ENCODE measurements around the gene SUPT3H.
A peak's percentile ranks its signal among the peaks of the same experiment; 100 is the strongest.

The SUPT3H gene

DNA sequence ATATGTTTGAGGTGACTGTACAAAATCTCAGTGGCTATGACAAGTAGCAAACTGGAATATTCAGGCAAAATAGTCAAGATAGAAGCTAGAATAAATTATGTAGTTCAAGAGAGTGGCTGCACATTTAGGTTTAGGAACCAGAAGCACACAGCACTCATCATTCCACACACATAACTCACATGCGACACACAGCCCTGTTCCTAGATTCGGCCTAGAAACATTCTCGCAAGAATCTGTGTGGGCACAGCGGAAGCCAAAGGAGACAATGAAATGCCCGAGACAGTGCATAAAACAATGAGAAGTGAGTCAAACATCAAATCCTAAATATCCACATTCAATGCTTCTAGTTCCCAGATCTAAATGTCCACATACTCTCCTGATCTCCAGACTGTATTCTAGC lies 9.5 kb upstream of the SUPT3H start:
- ATAC-seq: no peak

GRCh38 chr6:45386501-45386900 lies 8.8 kb upstream of the SUPT3H start:
- no peak for ATAC-seq

DNA sequence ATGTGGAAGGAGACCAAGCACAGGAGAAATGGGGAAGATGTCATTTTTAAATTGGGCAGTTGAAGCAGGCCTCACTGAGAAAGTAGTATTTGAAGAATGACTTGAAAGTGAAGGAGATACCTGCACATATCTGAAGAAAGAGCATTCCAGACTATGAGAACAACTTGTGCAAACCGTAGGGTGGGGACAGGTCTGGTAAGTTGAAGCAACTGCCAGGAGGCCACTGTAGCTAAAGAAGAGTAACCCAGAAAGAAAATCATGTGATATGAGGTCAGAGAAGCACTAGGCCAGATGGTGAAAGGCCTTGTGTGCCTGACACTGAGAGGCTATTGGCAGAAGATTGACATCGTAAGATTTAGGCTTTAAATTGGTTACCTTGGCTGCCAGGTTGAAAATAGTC lies 4.7 kb upstream of the SUPT3H start:
- no peak for ATAC-seq

DNA sequence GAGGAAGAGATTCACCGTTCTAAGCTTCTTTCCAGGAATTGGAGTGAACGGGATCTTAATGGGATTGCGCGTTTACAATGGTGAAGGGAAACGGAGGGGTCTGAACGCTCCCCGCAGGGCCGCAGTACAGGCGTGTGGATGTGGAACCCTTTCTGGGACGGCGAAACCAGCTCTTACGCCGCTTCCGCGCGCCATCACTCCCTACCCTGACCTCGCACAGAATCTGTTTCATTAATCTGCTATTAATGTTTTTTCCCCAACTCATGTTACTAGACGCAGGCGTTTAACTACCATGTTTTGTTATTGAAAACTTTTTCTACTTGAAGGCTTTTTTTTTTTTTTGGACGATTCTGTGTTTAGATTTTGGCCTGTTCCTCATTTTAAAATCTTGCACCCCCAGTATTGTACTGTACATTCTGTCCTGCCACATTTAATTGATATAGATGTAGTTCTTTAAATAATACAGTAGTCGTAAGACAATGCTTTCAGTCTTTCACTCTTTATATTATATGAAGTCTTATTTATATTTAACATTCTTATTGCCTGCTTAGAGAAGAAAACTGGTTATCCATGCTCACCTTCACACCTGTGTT lies 696 bp upstream of the SUPT3H start:
- no peak for ATAC-seq

DNA sequence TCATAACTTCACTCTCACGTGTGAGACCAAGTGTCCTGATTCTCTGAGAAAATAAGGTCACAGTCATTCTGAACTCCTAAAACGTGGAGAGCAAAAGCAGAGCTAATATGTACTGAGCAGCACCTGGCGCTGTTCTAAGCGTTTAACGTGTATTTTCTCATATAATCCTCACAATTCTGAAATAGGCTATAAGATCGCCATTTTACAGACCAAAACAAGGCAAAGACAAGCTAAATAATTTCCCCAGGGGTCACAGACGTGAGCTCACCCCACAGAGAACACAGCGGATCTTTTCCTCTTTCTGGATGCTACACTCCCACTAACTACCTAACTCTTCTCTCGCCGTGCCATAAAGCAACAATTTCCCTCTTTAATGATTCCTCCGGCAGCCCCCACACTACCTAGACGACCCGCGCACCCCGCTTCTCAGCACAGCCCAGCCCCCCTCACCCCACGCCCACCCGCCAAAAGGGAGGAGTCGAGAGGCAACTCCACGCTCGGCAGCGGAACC lies 636 bp downstream of the SUPT3H start:
- ATAC-seq: no peak

DNA sequence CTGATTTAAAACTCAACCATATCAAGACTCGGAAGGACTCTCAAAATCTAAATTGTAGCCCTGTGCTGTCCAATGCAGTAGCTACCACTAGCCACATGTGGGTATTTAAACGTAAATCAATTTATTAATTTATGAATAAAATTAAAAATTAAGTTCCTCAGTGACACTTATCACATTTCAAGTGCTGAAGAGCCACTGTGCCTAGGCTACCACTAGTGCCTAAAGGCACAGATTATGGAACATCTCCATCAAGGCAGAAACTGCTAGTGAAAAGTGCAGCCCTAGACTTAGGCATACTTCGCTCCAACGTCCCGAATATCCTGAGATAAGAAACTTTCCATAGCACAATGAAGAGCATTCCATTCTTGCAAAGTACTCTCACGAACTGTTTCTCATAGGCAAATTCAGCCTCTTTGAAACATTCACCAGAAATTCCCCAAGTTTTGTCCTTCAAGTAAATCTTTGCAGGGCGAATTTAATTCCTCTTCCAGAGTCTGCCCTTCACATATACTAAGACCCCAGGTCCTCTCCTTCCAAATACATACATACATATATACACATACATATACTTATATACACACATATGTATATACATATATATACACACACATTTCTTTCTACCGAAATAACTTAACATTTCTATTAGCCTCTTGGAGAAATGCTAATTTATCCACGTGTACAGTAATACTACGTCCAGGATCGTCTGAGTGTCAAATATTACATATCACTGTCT lies 1.3 kb downstream of the SUPT3H start:
- no peak for ATAC-seq

GRCh38 chr6:45375449-45375848 lies 2.3 kb downstream of the SUPT3H start:
- ATAC-seq: no peak

DNA sequence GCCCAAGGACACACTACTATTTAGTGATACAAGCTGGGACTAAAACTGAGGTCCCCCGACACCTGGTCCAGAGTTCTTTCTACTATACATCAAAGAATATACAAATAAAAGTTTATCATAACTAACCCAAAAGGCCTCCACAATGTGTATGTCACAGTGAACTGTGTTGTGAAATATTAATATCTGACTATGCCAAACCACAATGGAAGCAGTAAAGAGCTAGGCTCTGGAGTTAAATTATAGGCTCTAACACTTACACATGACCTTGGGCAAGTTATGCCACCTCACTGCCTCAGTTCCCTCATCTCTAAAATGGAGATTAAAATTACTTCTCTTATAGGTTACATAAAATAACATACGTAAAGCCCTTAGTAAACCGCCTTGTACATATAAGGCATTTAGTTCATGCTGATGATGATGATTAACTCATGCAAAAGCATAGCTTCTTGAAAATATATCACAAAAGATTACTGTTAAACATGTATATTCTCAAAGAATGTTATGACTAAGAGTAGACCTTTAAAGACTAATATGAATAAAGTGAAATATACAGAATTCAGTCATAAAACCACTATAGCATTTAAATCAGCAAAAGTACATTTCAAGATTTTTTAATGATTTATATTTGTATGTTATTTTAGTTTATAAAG lies 5.7 kb downstream of the SUPT3H start:
- peak; percentile 77 to 81 for ATAC-seq

DNA sequence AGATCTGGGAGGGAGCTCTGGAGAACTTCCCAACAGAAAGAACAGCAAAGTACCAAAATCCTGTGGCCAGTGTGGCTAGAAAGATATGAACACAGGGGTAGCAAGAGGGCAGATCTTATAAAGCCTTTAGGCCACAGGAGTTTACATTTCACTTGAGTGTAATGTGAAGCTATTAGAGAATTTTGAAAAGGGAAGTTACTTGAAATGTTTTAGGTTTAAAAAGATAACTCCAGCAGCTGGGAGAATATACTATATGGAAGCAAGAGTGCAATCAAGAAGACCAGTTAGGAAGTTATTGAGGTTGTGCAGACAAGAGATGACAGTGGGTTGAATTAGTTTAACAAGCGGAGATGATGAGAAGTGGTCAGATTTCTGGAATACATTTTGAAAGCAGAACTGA lies 7.9 kb downstream of the SUPT3H start:
- no peak for ATAC-seq

GRCh38 chr6:45367999-45368398 lies 9.7 kb downstream of the SUPT3H start:
- ATAC-seq: no peak

GRCh38 chr6:45366534-45366933 lies 11.2 kb downstream of the SUPT3H start:
- no peak for ATAC-seq

DNA sequence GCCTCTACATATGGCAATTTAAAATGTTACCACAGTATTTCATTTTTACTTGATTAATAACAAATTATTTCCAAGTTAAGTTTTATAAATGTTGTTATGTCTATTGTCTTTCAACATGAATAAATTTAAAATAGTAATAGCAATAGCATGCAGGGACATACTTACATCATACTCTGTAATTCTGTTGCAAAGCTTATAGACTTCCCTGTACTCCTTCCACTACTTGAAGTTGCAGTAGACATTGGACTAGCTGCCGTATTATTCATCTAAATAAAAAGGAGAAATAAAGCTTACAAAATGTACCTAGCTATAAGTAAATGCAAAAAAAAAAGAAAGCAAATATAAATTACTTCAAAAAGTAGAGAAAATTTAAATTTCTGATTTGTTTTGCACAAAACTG lies 12.7 kb downstream of the SUPT3H start:
- no peak for ATAC-seq

DNA sequence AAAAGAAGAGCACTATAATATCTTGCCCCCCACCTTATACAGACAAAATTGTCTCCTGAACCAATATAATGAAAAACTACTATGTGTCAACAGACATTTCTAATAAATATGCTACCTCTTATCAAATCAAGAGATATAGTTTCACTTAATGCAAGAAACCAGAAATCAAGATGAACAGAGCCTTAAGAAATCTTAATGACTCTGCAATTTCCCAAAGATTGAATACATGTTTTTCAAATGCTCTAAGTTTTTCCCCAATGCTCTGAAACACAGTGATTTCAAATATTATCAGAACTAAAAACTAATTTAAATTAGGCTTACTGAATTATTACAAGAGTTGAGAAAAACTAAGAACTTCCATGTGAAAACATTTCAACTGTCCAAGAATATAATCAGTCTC lies 13.3 kb downstream of the SUPT3H start:
- ATAC-seq: no peak

GRCh38 chr6:45353654-45354053 lies 24.1 kb downstream of the SUPT3H start:
- no peak for ATAC-seq

GRCh38 chr6:45351667-45352066 lies 26.1 kb downstream of the SUPT3H start:
- no peak for ATAC-seq

GRCh38 chr6:45351076-45351475 lies 26.7 kb downstream of the SUPT3H start:
- ATAC-seq: no peak

DNA sequence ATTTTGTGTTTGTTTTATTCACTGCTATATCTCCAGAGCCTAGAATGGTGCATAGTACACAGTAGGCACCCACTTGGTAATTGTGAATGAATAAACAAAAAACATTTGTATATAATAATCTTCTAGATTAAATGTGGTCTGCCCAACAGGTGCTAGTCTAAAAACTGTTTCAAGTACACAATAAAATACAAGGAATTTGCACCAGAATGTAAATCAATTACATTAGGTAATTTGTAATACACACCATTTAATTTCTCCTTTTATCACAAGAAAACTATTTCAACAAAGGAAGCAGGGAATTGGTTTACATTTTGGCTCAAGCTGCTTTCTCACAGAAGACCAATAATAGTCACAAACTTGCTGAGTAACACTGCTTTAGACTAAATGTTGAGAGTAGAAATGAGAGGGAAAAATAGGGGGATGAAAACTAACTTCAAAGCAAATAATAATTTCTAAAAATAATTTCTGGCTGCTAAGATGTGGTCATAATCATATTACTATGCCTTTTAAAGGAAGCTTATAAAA lies 27.5 kb downstream of the SUPT3H start:
- ATAC-seq: no peak

GRCh38 chr6:45344900-45345299 lies 32.8 kb downstream of the SUPT3H start:
- no peak for ATAC-seq

- ATAC-seq: no peak
Measured at GRCh38 chr6:45328523-45328922, 49.2 kb downstream of the SUPT3H start.

DNA sequence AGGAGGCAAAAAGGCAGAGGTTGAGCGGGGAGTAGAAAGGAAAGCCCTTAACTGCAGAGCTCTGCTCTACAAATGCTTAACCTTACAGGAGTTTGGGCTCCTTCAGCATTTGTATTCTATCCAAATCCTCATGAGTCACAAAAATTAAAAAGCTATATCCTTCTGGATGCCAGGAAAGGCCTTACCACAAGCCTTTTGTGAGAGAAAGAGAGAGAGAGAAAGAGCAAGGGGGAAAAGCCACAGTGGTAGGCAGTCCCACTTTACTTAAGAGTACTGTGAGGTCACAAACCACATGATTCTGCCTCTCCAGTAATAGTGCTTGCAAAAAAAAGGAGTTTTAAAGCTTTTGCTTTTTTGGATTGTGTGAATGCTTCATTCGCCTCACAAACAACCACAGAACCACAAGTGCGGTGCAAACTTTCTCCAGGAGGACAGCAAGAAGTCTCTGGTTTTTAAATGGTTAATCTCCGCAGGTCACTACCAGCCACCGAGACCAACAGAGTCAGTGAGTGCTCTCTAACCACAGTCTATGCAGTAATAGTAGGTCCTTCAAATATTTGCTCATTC lies 49.7 kb downstream of the SUPT3H start, which contains the start of gene RUNX2:
Gene RUNX2 (plus strand): TSS at position 375 of the 567 bp plus-strand sequence. CDS start 397 bp downstream, outside the sequence.
- no peak for ATAC-seq

DNA sequence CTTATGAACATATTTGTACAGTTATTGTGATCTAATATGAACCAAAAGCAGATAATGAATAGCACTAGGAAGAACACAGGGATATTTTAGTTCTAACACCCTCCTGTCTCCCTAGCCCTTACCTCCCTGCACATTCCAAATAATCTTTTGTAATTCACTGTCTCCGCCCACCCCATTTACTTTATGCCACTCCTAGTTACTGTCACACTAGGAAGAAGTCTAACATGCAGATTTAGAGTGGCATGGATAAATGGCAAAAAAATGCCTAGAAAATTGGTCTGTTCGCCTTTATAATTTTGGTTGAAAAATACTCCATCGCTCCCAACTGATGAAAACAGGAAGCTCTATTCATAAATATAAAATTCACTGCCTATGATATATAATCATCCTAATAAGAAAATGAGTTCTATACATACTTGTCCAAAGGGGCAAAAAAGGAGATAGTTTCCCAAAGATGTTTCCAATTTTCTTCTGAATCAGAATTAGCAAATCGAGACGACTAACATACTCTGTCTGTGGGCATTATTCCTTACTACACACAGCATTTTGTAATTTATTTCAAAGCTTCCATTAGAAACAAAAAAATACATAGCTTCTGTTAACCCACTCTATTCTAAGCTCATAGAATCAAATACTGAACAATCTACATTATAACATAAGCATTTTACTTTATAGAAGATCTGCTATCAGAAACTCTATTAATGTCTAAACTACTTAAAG lies 50.9 kb downstream of the SUPT3H start:
- ATAC-seq: no peak

GRCh38 chr6:45323656-45324224 lies 54.0 kb downstream of the SUPT3H start:
- ATAC-seq: no peak
